Mucosa of gallbladder (tissue), 1 donor: ENCODE results near the gene ARHGEF38. TPM values are rescaled to one million over a fixed set of nuclear protein-coding genes. Genes with fewer than 3 reads are reported as not detected.

Experiments used
- DNase-seq: peaks from one replicate; pipeline ENCODE4 v3.0.0-alpha.2; 2020; ENCODE audit warnings: low spot score
- total RNA-seq: library from RNA; stranded (reverse); gene quantifications from one replicate; pipeline ENCODE4 v1.2.1, GENCODE V29; 2021
- donor health status: DM: no; HTN: no; CAD: no.

The ARHGEF38 gene
- total RNA-seq, 1 donor from 2014 or later: 20.4 TPM

DNA sequence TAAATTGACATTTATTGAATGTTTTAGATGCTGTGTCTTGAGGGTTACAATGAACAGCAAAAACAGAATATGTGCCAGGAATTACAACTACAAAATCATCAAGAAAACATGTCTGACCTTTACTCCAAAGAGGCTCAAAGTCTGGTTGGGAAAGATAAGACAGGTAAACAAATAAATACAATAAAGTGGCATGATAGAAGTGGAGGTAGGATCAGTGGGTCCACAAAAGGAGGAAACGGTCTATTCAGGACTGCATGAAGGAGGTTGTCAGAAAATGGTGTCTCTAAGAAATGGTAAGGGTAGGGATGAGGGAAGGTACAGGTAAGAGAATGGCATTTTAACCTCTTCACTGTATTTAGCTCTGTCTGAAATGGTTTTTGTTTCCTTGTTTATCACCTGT, 3.8 kb downstream of the ARHGEF38 start:
- no peak for DNase-seq

DNA sequence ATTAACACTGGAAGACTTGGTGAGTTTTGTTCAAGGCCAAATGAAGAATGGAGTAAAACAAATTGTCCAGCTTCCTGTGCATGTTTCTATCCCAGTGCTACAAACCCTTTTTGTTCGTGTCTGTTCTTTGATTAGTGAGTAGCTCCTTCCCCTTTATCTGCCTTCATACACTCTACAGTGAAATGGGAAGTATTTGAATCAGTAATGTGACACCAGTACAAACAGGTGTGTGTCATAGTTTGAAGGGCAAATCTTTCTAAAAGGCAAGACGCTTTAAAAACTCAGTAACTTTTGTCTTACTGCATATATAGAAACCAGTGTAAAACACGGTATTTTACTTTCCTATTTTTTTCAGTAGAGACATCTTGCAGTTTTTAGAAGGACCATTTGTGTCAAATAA, 5.9 kb downstream of the ARHGEF38 start:
- DNase-seq: no peak

DNA sequence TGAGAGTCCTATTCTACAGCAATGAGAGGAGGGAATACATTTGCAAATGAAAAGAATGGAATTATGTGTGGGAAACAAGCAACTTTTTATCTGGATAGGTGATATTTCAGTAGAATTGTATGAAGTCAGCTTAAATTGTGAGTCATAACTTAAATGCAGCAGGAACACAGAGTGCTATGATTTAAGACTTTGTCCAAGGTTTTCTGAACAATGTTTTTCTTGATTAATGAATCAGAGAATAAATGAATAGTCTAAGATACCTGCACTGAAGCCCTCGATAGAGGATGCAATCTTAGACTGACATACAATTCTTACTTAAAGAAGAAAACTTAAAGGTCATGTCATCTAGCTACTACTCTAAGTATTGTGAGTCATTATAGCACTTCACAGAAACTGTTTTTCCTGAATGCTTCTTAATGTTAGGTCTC, 8.0 kb downstream of the ARHGEF38 start:
- no peak for DNase-seq

DNA sequence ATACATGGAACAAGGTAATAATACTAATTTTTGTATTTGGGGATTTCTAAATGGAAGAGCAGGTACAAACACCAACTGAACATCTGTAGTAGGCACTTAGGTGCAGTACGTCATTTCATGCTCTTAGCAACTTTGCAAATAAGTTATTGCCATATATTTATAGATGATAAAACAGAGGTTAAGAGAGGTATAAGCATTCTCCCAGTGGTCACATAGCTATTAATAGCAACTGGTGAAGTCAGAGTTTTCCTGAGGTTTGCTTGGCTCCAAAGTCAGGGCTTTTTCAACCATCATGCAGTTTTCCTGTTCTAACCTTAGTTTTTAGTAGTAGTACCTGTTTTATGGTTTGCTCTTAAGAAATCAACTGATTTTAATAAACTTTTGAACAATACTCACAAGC, 10.9 kb downstream of the ARHGEF38 start:
- no peak for DNase-seq

DNA sequence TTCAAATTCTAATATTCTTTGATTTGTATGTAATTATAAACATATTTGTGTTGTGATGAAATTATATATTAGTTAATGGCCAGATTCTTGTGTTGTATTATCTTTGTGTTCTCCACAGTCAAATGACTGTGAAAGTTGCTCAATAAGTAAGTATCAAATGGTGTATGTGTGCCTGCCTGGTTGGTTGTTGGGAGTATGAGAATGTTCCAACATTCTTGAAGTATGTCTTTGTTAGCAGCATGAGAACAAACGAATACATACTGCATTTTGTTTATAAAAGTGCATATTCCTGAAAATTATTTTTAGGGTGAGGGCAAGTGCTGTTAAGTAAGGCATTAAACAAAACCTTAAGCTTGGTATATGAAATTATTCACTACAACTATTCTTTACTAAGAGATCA, 16.2 kb downstream of the ARHGEF38 start:
- DNase-seq: no peak

DNA sequence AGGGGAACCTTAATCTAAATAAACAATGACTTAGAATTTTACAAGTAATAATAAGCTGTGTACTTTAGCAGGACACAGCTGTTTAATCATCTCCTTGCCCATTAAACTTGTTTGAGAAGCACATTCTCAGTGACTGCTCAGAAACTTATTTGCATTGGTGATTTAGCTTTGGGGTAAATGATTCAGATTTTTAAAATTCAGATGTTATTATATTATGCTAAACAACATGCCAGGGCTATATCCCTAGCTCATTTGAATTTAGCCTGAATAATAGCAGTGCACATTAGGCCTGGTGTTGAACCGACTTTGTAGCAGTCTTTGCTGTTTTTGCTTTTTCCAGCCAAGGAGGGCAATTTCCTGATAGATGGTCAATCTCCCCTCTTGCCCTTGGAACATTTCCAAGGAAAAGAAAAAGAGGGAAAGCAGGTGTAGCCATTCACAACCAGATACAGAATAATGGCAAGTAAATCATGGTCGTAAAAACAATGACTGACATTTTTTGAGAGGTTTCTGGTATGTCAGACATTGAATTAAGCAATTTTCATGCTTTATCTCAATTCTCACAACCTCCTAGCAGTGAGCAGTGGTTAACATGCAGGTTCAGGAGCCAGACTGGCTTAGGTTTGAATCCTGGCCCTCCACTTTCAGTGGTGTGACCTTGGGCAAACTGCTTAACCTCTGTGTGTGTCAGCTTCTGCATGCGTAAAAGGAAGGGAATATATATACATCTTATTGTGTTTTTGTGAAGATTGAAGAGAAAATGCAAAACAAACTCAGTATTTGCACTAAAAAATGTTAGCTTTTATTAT, 16.8 kb downstream of the ARHGEF38 start:
- DNase-seq: no peak

DNA sequence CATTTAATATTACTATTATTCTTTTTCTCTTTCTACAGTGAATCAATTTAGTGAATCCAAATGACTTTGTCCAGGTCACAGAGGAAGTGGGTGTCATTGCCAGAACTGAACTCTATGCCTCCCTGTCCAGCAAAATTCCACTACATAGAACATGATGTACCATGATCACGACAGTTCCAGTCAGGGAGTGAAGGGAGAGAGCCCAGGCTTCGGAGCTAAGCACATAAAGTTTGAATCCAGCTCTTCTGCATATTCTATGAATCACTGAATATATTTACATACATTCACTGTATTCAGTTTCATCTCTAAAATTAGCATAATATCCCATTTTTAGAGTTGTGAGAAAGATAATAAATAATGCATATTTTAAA, 17.4 kb downstream of the ARHGEF38 start:
- no peak for DNase-seq

DNA sequence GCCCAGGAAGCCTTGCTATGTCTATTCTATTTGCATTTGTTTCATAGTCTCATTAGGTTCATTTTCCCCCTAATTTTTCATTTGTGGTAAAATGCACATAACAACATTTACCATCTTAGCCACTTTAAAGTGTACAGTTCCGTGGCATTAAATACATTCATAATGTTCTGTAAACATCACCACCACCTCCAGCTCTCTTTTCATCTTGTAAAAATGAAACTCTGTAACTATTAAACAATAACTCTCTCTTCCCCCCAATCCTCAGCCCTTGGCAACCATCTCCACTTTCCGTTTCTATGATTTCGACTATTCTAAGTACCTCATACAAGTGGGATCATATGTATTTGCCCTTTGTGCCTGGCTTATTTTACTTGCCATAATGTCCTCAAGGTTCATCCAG, 19.9 kb downstream of the ARHGEF38 start:
- no peak for DNase-seq

DNA sequence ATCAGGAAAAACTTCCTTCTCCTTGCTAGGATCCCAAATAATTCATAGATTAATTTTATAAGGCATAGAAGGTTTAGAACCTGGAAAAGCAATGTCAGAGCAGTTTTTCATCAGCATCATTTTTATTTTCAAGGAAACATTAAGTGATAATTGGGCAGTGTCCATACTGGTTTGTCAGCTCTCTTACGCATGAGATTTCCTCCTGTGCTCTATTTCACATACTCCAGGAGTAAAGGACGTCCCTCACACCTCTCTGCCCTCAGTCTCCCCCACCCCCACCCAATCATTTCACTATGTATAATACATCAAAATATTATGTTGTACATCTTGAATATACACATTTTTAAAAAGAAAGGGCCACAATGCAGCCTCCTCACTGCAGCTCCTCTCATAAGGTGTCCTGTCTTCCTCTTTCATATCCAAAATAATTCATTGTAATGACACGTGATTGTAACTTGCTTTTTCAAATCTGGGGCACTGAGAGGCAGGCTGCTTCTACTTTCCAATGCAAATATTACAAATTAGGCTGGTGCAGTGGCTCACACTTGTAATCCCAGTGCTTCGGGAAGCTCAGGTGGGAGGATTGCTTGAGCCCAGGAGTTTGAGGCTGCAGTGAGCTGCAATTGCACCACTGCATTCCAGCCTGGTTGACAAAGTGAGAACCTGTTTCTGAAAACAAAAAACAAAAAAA, 34.4 kb downstream of the ARHGEF38 start:
- DNase-seq: no peak

DNA sequence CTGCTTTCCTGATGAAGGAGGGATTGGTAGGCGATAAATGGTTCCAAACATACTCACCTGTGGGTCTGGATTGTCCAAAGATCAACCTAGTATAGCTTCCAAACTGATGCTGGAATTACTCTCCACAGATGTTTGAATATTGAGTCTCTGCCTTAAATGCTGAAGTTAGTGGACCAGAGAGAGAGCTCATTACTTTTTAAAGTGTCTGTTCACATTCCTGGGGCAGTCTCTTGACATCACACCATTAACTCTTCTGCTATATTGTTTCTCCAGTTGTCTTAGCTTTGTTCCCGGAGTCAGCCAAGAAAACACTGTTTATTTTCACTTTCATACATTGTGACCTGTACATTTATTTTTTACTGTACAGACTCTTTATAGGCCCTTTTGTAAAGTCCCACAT, 35.4 kb downstream of the ARHGEF38 start:
- DNase-seq: no peak

DNA sequence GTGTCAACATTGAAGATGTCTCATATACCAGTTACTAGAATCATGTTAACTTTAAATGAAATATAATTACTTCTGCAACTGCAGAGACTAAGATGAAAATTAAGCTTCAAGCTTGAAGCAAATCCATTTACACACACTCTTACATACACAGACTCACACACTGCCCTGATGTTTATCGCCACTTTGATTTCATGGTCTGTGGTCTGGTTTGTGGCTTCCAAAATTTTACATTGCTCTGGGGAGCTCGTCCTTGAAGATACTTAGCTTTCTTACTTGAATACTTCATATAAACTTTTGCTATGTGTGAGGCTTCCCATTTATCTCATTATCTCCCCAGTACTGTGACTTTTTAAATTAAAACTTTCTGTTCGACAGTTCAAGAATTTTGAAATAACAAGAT, 35.8 kb downstream of the ARHGEF38 start:
- DNase-seq: no peak

DNA sequence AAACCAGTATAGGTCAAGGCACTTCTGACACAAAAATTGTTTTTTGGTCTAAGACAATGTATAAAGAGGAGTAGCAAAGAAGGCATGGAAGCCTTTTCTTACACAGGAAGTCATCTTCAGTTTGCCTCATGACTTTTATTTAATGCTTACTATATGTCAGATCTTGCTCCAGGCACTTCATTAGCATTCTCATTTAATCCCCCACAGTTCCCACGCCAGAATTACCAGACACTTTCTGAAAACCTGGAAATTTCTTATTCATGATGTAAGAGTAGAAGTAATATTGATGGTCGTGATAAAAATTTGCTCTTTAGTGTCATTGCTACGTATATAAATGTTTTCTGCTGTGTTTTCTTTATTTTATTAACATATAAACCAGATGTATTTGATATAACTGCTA, 39.2 kb downstream of the ARHGEF38 start:
- DNase-seq: no peak

DNA sequence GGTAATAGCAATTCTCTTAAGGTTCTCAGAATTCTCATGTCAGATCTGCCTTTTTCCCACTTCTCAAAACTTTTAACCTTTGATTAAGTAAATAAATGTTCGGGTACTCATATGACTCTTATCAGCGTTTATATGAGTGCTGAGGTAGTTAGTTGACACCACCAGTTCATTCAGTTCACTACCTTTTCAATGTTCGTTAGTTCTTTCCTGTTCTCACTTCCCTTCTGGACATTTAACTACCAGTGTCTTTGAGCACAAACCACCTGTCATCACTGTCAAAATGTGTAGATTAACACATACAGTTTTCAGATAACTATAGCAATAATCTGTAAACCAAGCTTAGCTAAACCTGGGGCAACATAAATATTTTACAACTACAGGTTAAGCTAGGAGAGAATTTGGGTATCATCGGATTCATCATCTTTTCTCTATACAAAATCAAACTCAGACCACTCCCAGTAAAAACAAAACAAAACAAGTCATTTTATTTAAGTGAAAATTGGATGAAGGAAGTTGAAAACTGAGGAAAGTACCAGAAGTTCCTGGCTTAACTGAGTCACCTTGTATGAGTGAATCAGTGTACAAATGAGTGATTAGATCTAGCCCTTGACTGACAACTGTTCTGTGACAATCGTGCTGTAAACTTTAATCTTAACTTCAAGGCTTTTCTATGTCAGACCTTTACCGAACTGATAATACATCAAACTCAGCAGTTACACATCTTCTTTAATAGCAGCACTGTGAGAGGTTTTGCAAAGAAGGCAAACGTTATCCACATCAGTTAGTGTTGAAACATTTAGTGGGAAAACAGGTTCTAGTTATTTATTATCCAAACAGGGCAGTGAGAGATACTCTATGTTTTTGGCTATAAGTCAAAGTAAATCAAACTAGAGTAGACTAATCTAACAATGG, 41.9 kb downstream of the ARHGEF38 start:
- DNase-seq: no peak

DNA sequence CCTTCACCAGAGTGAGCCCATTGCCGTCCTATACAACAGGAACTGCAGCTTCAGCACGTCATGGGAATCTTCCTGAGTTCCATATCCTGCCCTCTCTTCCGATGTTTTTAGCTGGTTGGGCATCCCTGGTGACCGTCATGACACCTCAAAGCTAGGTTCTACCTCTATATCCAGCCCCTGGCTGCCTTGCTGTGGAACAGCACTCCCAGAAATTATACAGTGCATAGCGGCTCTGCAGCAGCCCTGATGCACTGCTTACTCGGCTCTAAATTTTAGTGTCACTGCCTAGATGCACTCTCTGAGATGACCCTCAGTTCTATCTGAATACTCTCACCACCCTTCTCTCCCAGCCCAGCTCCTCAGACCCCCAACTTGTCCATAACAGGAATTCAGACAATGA, 44.3 kb downstream of the ARHGEF38 start:
- DNase-seq: no peak

DNA sequence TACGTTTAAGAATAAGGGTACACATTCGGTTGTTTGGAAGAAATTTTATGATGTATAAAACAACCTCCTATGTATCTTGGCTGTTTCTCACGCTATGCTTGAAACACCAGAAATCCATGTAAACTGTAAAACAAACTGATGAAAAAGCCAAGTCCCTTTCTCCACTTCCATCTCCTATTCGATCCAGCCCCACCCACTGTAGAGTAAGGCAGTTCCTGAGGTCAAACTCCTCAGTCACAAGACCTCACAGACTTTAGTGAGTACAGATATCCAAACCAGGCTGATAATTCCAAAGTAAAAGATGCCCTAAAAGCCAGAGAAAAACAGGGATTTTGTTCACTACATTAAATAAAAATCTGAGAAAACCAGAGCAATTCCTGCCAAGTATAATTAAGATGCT, 45.6 kb downstream of the ARHGEF38 start:
- peak; percentile 57 for DNase-seq

DNA sequence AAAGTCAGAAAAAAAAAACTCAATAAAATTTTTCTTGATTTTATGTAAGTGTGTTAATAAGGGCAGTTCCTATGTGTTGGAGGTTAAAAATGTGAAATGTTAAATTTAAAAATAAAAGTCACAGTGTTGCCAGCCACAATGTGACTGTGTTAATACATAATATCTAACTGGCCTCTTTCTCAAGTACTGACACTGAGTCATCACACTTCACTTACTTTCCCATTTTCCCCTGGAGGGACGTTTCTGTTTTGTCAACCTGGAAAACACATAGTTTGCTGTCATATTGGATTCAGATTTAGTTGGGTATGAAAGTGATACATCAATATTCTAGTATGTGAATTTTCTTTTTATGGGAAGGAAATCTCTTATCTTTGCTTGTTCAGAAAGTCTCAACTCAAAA, 46.4 kb downstream of the ARHGEF38 start:
- DNase-seq: no peak

DNA sequence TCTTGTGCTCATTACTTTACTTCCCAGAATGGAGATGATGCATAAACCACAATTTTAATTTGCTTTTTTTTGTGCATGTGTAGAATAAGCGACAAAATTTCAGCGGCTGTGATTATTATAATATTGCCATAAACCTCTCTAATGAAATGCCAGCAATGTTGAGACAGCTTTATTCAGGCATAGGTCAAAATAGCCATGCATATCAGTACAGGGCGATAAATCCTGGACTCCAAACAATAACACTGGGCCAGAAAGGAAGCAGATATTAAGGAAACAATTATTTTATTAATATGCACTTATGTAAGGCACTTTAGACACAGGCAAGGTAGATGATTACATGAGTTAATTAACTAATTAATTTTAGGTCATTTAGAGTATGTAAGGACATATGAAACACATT, 47.1 kb downstream of the ARHGEF38 start:
- DNase-seq: no peak

DNA sequence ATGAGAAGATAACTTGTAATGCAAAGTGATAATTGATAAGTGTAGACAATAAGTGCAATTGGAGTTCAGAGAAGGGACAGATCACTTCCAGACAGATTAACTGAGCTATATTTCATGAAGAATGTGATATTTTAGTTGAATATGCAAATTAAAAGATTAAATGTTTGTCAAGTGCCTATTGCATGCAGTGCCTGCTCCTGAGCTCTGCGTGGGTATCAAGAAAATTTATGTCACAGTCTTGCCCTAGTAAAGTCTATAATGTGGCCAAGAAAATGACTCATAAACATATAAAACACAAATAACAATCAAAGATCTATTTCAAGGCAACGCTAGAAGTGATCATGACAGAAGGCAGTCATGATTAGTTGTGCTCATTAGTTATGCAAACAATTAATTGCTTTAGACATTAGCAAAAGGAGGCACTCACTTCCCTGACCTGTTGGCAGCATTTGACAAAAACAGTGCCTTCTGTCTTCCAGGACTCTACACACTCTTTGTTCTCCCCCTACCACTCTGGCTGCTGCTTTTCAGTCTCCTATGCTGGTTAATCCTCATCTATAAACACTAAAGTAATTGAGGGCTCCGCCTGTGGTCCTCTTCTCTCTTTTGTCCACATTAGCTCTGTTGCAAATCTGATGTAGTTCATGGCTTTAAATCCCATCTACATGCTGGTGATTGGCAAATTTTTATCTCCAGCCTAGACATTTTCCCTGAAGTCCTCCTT, 47.7 kb downstream of the ARHGEF38 start:
- DNase-seq: no peak

DNA sequence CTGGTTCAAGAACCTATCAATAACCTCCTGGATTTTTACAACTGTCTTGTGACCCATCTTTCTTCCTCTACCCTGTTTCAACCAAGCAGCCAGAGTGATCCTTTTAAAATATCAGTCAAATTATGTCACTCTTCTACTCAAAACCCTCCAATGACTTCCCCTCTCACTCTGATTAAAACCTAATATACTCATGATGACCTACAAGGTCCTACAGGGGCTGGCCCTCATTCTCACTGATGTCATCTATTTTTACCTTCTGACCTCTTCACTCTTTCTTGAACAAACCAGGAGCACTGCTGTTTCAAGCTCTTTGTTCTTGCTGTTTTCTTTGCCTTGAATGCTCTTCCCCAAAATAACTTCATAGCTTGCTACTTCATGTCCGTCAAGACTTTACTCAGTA, 48.5 kb downstream of the ARHGEF38 start:
- no peak for DNase-seq

DNA sequence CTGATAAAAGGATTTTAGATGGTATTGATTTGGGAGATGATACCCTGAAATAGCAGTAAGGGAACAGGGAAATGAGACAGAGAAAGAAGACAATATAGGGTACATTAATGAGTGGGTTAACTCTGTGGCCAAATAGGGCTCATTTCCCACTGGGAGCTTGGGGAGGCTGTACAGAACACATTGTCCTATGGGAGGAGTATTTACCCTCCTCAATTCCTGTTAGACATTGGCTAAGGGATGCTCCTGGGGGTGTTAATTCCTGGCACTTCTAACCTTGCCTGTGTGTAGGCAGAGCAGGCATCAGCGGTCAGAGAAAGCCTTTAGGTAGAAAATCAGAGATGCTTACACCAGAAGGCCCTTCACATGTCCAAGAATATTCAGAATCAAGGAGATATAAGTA, 49.0 kb downstream of the ARHGEF38 start:
- DNase-seq: no peak

DNA sequence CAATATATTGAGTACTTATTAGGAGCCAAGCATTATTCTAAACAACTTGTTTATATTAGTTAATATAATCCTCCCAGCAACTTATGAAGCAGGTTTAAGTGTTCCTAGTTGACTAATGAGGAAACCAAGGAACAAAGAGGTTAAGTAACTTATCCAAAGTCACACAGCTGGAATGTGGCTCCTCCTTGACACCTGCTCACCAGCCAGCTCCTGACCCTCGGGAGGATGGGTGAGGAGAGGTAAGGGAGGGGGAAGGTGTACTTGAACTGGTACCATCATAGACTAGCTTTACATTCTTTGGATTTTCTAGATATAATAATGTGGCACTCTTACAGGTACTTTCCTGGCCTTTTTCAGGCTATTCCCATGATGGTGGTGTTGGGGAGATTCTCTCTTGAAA, 50.7 kb downstream of the ARHGEF38 start:
- no peak for DNase-seq

DNA sequence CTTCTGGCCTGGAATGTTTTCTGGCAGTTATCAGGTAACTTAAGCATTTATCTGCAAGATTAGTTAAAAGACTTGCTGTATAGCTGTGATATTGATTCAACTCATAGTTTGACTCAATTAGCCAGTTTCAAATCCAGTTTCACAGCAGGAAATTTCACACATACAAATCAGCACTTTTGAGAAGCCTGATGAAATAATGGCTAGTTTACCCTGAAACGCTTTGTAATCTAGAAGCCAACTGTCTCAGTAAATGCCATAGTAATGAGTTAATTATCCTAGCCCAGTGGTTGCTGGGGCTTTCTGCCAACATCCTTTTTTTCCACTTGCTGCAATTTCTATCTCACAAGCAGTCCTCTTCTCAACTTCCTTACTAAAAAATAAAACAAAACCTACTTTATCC, 53.1 kb downstream of the ARHGEF38 start:
- no peak for DNase-seq
